Upper lobe of left lung (tissue), 6 donors: ENCODE data around the gene SCARB1. TPM values are rescaled to one million over a fixed set of nuclear protein-coding genes. Genes with fewer than 3 reads are reported as not detected.

ENCODE experiments used
- ATAC-seq, 2 donors: fragments of 200-7000 bp; cut with Tn5 transposase; one replicate each; pipeline ENCODE4 v1.9.1; 2022; ENCODE audit warnings: mild to moderate bottlenecking in 2 of 2, moderate library complexity in 2 of 2; ENCODE audit not compliant: low FRiP score in 2 of 2
- DNase-seq, 2 donors: peaks; one replicate each; pipeline ENCODE4 v3.0.0-alpha.2; 2019 to 2020
- H3K27ac ChIP-seq, 4 donors: fragments of 200-600 bp; sonication (generic); one replicate each; pipeline ENCODE4 v1.5.1; 2016 to 2019
- H3K27me3 ChIP-seq, 4 donors: fragments of 200-600 bp; sonication (generic); one replicate each; pipeline ENCODE4 v1.5.1; 2017 to 2019
- H3K36me3 ChIP-seq, 4 donors: fragments of 200-600 bp; sonication (generic); one replicate each; pipeline ENCODE4 v1.5.1; 2016 to 2019
- H3K4me1 ChIP-seq, 4 donors: fragments of 200-600 bp; sonication (generic); one replicate each; pipeline ENCODE4 v1.5.1; 2018 to 2019
- H3K4me3 ChIP-seq, 4 donors: fragments of 200-600 bp; sonication (generic); one replicate each; pipeline ENCODE4 v1.5.1; 2017 to 2019; ENCODE audit warnings: mild to moderate bottlenecking in 2 of 4, moderate library complexity in 1 of 4
- H3K9me3 ChIP-seq, 4 donors: fragments of 200-600 bp; sonication (generic); one replicate each; pipeline ENCODE4 v1.5.1; 2018 to 2019
- EP300 ChIP-seq, 4 donors: sonication (generic); formaldehyde crosslinking; IDR thresholded peaks; one replicate each; pipeline ENCODE4 v1.5.1; 2017; ENCODE audit warnings: antibody characterized with exemption in 4 of 4, control low read depth in 2 of 4
- POLR2A ChIP-seq, 4 donors: fragments of 450-650 bp; IDR thresholded peaks; one replicate each; pipeline ENCODE4 v1.5.1; 2016 to 2017; ENCODE audit warnings: antibody characterized with exemption in 4 of 4, mild to moderate bottlenecking in 2 of 4
- POLR2AphosphoS5 ChIP-seq, 2 donors: sonication (generic); formaldehyde crosslinking; IDR thresholded peaks; one replicate each; pipeline ENCODE4 v1.5.1; 2017; ENCODE audit warnings: antibody characterized with exemption in 2 of 2
- WGBS, 2 donors: methylation state at CpG; one replicate each; pipeline ENCODE4 v1.1.5; 2017 to 2018; 5-methylcytosine and 5-hydroxymethylcytosine counted together
- total RNA-seq, 6 donors: library from RNA; depleted of rRNA in 4 of 6; stranded (reverse); fragments of >200 nt in 4 of 6; gene quantifications; one replicate each; pipeline versions ENCODE4 v1.1.0 to v1.2.1, GENCODE V29; 2016 to 2021
- TF ChIP-seq, protein P1 (sequence below), 6 experiments: fragments of 450-650 bp in 4 of 6; fragments of 200-600 bp in 2 of 6; sonication (generic) in 2 of 6; IDR thresholded peaks; one replicate each; pipeline ENCODE4 v1.5.1; 2016 to 2019; ENCODE audit warnings: antibody characterized with exemption in 6 of 6
- donor health status: DM: no; HTN: no; CAD: no; lungs with moderate emphysema.
- donor health status: DM: no; HTN: yes; CAD: no; lungs with severe emphysema.

SCARB1 gene
- total RNA-seq, 6 donors from 2014 or later: 10.0 to 51.3 (median 22.5) TPM

- ATAC-seq: no peak
- WGBS, 2 donors: 92 to 95% methylated on average over 5 of the region's 5 CpGs
- no peak overlapping the region for H3K27ac ChIP-seq
These were observed 44.6 kb downstream of the SCARB1 start for GRCh38 chr12:124819080-124819479.

GRCh38 chr12:124817076-124818000, 46.3 kb downstream of the SCARB1 start:
- Histone ChIP-seq H3K4me1 (peaks cover 0 to 7% (median 0%) of the 10 kb centered on the region in 4 donors), H3K4me3 (no peak overlapping the region), H3K27ac (no peak overlapping the region), H3K9me3 (no peaks in the 10 kb centered on the region), H3K27me3 (no peaks in the 10 kb centered on the region), H3K36me3 (peaks cover 0 to 15% (median 5%) of the 10 kb centered on the region in 4 donors)
- no peak for TF ChIP-seq EP300 (IDR thresholded peaks at IDR 0.05)
- no peak for TF ChIP-seq POLR2AphosphoS5 (IDR thresholded peaks at IDR 0.05)
- TF ChIP-seq, protein P1, sequence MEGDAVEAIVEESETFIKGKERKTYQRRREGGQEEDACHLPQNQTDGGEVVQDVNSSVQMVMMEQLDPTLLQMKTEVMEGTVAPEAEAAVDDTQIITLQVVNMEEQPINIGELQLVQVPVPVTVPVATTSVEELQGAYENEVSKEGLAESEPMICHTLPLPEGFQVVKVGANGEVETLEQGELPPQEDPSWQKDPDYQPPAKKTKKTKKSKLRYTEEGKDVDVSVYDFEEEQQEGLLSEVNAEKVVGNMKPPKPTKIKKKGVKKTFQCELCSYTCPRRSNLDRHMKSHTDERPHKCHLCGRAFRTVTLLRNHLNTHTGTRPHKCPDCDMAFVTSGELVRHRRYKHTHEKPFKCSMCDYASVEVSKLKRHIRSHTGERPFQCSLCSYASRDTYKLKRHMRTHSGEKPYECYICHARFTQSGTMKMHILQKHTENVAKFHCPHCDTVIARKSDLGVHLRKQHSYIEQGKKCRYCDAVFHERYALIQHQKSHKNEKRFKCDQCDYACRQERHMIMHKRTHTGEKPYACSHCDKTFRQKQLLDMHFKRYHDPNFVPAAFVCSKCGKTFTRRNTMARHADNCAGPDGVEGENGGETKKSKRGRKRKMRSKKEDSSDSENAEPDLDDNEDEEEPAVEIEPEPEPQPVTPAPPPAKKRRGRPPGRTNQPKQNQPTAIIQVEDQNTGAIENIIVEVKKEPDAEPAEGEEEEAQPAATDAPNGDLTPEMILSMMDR (IDR thresholded peaks at IDR 0.05): no peak
- TF ChIP-seq POLR2A (IDR thresholded peaks at IDR 0.05): no peak
- no peak for ATAC-seq
- 96% methylated on average over 30 to 31 of the region's 31 CpGs for WGBS, 2 donors
- DNase-seq: no peak

More at GRCh38 chr12:124819080-124819479, 44.6 kb downstream of the SCARB1 start:
- Histone ChIP-seq H3K36me3 (peaks cover 0 to 4% (median 2%) of the 10 kb centered on the region in 4 donors), H3K27me3 (no peaks in the 10 kb centered on the region), H3K4me3 (no peak overlapping the region), H3K4me1 (peaks cover 0 to 7% (median 0%) of the 10 kb centered on the region in 4 donors), H3K9me3 (no peaks in the 10 kb centered on the region)
- no peak for DNase-seq
- TF ChIP-seq POLR2A (IDR thresholded peaks at IDR 0.05) (no peak), EP300 (IDR thresholded peaks at IDR 0.05) (no peak), POLR2AphosphoS5 (IDR thresholded peaks at IDR 0.05) (no peak)
- TF ChIP-seq, protein P1 (IDR thresholded peaks at IDR 0.05): no peak

DNA sequence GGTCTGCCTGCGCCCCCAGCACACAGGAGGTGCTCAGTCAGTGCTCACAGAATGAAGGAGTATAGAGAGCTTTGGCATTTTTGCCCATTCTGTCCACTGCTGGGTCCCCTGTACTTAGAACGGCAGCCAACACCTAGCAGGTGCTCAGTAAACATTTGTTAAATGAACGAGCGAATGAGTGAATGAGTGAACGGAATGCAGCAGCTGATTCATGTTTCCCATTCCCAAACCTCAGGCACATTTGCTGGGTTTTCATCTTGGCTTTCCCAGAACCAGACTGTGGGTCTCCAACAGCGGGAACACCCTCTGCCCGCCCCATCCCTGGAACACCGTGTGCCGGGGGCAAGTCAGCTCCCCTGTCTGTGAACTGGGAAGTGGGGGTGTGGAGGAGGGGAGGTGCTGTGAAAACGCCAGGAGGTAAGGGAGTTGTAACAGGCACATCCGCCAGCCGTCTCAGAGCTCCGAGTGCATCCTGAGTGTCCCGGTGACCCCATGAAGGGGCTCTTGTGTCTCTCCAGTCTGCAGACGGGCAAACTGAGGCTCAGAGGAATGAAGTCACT, 47.3 kb downstream of the SCARB1 start:
- H3K9me3 ChIP-seq: no peaks in the 10 kb centered on the region
- no peak for TF ChIP-seq EP300 (IDR thresholded peaks at IDR 0.05)
- TF ChIP-seq, protein P1 (IDR thresholded peaks at IDR 0.05): no peak
- TF ChIP-seq POLR2A (IDR thresholded peaks at IDR 0.05): no peak
- TF ChIP-seq POLR2AphosphoS5 (IDR thresholded peaks at IDR 0.05): no peak
- DNase-seq (no peak), ATAC-seq (no peak)
- H3K27ac ChIP-seq: peak overlapping the region in 1 of 4 donors; percentile 29
- 92 to 96% methylated on average over 15 of the region's 15 CpGs for WGBS, 2 donors
- H3K36me3 ChIP-seq: peaks cover 0 to 22% (median 5%) of the 10 kb centered on the region in 4 donors
- peaks cover 0 to 7% (median 0%) of the 10 kb centered on the region in 4 donors for H3K4me1 ChIP-seq
- H3K4me3 ChIP-seq: no peak overlapping the region
- H3K27me3 ChIP-seq: no peaks in the 10 kb centered on the region

- TF ChIP-seq POLR2A (IDR thresholded peaks at IDR 0.05): peak in 1 of 4 donors; percentile 35
- no peak for TF ChIP-seq POLR2AphosphoS5 (IDR thresholded peaks at IDR 0.05)
- TF ChIP-seq, protein P1 (IDR thresholded peaks at IDR 0.05): no peak
- no peak for TF ChIP-seq EP300 (IDR thresholded peaks at IDR 0.05)
- Histone ChIP-seq H3K9me3 (no peaks in the 10 kb centered on the region), H3K36me3 (peaks cover 0 to 22% (median 5%) of the 10 kb centered on the region in 4 donors), H3K4me3 (no peak overlapping the region), H3K27ac (peak overlapping the region in 1 of 4 donors; percentile 29), H3K4me1 (peaks cover 0 to 7% (median 0%) of the 10 kb centered on the region in 4 donors), H3K27me3 (no peaks in the 10 kb centered on the region)
- DNase-seq: peak in 1 of 2 donors; percentile 64
- 76 to 79% methylated on average over 36 to 37 of the region's 38 CpGs for WGBS, 2 donors
- ATAC-seq: peak in 1 of 2 donors; percentile 34
These were observed 48.7 kb downstream of the SCARB1 start for GRCh38 chr12:124814741-124815613.
